Endothelial cell of umbilical vein (primary cell): ENCODE results near the gene LGALSL.

Source experiments
- CTCF ChIP-seq, 2 donors: IDR thresholded peaks; 1 replicate in 1 of 2; 2 replicates in 1 of 2; pipeline ENCODE4 v1.5.1; 2011; ENCODE audit warnings: low read length in 2 of 2, mild to moderate bottlenecking in 2 of 2, moderate library complexity in 2 of 2, control low read depth in 1 of 2, inconsistent platforms in 1 of 2, low read depth in 1 of 2; ENCODE audit not compliant: insufficient read depth in 1 of 2; ENCODE audit errors: extremely low read depth in 1 of 2
- EZH2 ChIP-seq: IDR thresholded peaks from 2 replicates; pipeline ENCODE4 v1.6.1; 2012; ENCODE audit warnings: borderline replicate concordance, low read depth, mild to moderate bottlenecking, moderate library complexity, low read length, inconsistent platforms; ENCODE audit not compliant: severe bottlenecking
- GATA2 ChIP-seq: IDR thresholded peaks from 2 replicates; pipeline ENCODE4 v1.7.0; 2011; ENCODE audit warnings: low read depth, mild to moderate bottlenecking, moderate library complexity, mixed read lengths, low read length; ENCODE audit not compliant: insufficient read length, insufficient read depth
- JUN ChIP-seq: IDR thresholded peaks from 2 replicates; pipeline ENCODE4 v1.6.1; 2011; ENCODE audit warnings: borderline replicate concordance, low read depth; ENCODE audit not compliant: insufficient read length, insufficient read depth
- MYC ChIP-seq: IDR thresholded peaks from one replicate; pipeline ENCODE4 v1.6.1; 2011; ENCODE audit warnings: mild to moderate bottlenecking, low read depth, low read length
- POLR2A ChIP-seq: IDR thresholded peaks from 2 replicates; pipeline ENCODE4 v1.6.1; 2012; ENCODE audit warnings: low read depth, mild to moderate bottlenecking, control low read depth, low read length
- POLR2AphosphoS5 ChIP-seq: IDR thresholded peaks from 2 replicates; pipeline ENCODE4 v1.6.1; 2012; ENCODE audit warnings: low read depth, mild to moderate bottlenecking, control low read depth, low read length, moderate library complexity; ENCODE audit not compliant: insufficient read depth
- TF ChIP-seq, protein P1 (sequence below): IDR thresholded peaks from 2 replicates; pipeline ENCODE4 v1.6.1; 2011; ENCODE audit not compliant: insufficient read depth, insufficient read length

DNA sequence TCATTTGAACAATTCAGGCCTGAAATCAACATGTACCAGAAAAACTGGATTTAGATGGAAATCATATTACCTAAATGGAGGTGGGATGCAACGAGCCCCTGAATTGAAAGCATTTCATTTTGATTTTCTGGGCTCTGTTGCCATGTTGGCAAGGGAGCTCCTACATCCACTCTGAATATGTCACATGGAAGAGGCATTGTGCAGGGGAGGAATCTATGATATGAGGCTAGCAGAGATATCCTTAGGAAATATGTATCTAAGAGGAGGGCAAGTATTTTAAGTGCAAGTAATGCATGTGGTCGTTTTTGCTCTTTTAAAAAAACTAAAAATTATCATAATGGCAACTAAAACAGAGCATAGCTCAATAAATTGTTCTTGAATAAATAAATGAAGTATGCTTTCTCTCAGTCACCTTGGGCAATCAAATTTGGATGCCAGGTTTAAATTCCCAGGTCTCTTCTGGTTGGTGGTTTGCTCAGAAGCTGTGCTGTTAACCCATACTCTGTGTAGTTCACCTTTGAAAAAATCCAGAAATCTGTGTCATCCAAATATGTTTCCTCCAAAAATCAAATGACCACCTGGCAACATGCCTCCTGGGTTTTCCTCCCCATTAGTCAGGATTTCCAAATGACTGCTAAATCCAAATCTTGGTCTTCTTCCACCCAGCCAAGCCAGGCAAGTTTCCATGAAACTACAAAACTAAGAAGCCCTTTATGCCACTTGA lies 6.5 kb upstream of the LGALSL start:
- no peak for TF ChIP-seq JUN
- TF ChIP-seq, protein P1, sequence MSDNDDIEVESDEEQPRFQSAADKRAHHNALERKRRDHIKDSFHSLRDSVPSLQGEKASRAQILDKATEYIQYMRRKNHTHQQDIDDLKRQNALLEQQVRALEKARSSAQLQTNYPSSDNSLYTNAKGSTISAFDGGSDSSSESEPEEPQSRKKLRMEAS = no peak
- no peak for TF ChIP-seq CTCF (IDR thresholded peaks at IDR 0.05; ENCODE audit: extremely low read depth in 1 of 2, insufficient read depth in 1 of 2, low read depth in 1 of 2, low read length in 2 of 2)
- TF ChIP-seq POLR2AphosphoS5 = no peak
- TF ChIP-seq MYC = no peak
- no peak for TF ChIP-seq POLR2A
- TF ChIP-seq EZH2 = no peak
- TF ChIP-seq GATA2 = no peak
